Activated CD4-positive, alpha-beta T cell treated with anti-CD3 and anti-CD28 coated beads, Interleukin-2, amount 10 ng/mL, durations not matched to agents 24 days and 14 days (primary cell): ENCODE results near the gene QRFPR. TPM values are rescaled to one million over a fixed set of nuclear protein-coding genes. Genes with fewer than 3 reads are reported as not detected.
"Not testable (repeated sequence)": the region's sequence is repeated elsewhere in the genome, so short reads cannot be mapped to it uniquely, and the experiment has no call there.

Experiments
- DNase-seq: peaks from one replicate; pipeline ENCODE4 v3.0.0; 2022
- H3K27ac Mint-ChIP-seq: one replicate; pipeline ENCODE4 v1.8.0; 2022; ENCODE audit warnings: mild to moderate bottlenecking, mixed read lengths
- H3K27me3 Mint-ChIP-seq: one replicate; pipeline ENCODE4 v1.8.0; 2022; ENCODE audit warnings: mixed read lengths
- H3K36me3 Mint-ChIP-seq: one replicate; pipeline ENCODE4 v1.8.0; 2022; ENCODE audit warnings: low read depth, mild to moderate bottlenecking, mixed read lengths
- H3K4me1 Mint-ChIP-seq: one replicate; pipeline ENCODE4 v1.8.0; 2021; ENCODE audit warnings: mixed read lengths
- H3K4me3 Mint-ChIP-seq: one replicate; pipeline ENCODE4 v1.8.0; 2022; ENCODE audit warnings: mild to moderate bottlenecking, moderate library complexity, mixed read lengths
- H3K9me3 Mint-ChIP-seq: one replicate; pipeline ENCODE4 v1.8.0; 2021; ENCODE audit warnings: mixed read lengths
- intact Hi-C: fragments of 100-400 bp; cut with micrococcal nuclease; formaldehyde crosslinking; loops from one replicate; pipeline ENCODE4 v1.15.1; 2023
- total RNA-seq: library from RNA; stranded (reverse); gene quantifications from 2 replicates; pipeline ENCODE4 v1.2.3, GENCODE V29; 2022

Gene QRFPR
- not detected in 2 replicates for total RNA-seq

GRCh38 chr4:121380776-121381462 lies at the start of gene QRFPR:
Gene QRFPR (minus strand): TSS chr4:121381018. CDS start chr4:121380647, 371 bp downstream.
- no peak for DNase-seq
- H3K4me1 Mint-ChIP-seq = peaks cover 5% of the 10 kb centered on the region
- H3K36me3 Mint-ChIP-seq = no peaks in the 10 kb centered on the region
- H3K27ac Mint-ChIP-seq = no peak within 1 kb of the TSS
- H3K27me3 Mint-ChIP-seq = peaks cover 61% of the 10 kb centered on the region
- peak within 1 kb of the TSS; percentile 36 for H3K4me3 Mint-ChIP-seq
- intact Hi-C loops = no loop called here
- no peaks in the 10 kb centered on the region for H3K9me3 Mint-ChIP-seq

- peaks cover 6% of the 10 kb centered on the region for H3K9me3 Mint-ChIP-seq
- H3K27me3 Mint-ChIP-seq = peaks cover 2% of the 10 kb centered on the region
- DNase-seq = no peak
- H3K36me3 Mint-ChIP-seq = no peaks in the 10 kb centered on the region
- intact Hi-C loops = no loop called here
- H3K4me3 Mint-ChIP-seq = no peak overlapping the region
- no peak overlapping the region for H3K27ac Mint-ChIP-seq
- H3K4me1 Mint-ChIP-seq = no peaks in the 10 kb centered on the region
These were observed 47.9 kb upstream of the QRFPR start for GRCh38 chr4:121428721-121429120.

GRCh38 chr4:121421594-121421993 lies 40.8 kb upstream of the QRFPR start:
- Mint-ChIP-seq H3K27me3 (peaks cover 7% of the 10 kb centered on the region), H3K4me3 (no peak overlapping the region), H3K27ac (no peak overlapping the region), H3K9me3 (no peaks in the 10 kb centered on the region), H3K4me1 (no peaks in the 10 kb centered on the region), H3K36me3 (no peaks in the 10 kb centered on the region)
- DNase-seq = no peak
- intact Hi-C loops = no loop called here

- Mint-ChIP-seq H3K36me3 (no peaks in the 10 kb centered on the region), H3K27me3 (peaks cover 5% of the 10 kb centered on the region), H3K9me3 (no peaks in the 10 kb centered on the region), H3K4me3 (no peak overlapping the region), H3K4me1 (peaks cover 2% of the 10 kb centered on the region), H3K27ac (no peak overlapping the region)
- intact Hi-C loops = no loop called here
- no peak for DNase-seq
These were observed 30.4 kb upstream of the QRFPR start for GRCh38 chr4:121411151-121411744.

GRCh38 chr4:121408567-121408966 lies 27.7 kb upstream of the QRFPR start:
- H3K27ac Mint-ChIP-seq, DNase-seq, H3K4me1 Mint-ChIP-seq, H3K4me3 Mint-ChIP-seq, H3K27me3 Mint-ChIP-seq, intact Hi-C loops, H3K9me3 Mint-ChIP-seq, H3K36me3 Mint-ChIP-seq: not testable (repeated sequence)

- H3K36me3 Mint-ChIP-seq = no peaks in the 10 kb centered on the region
- H3K9me3 Mint-ChIP-seq = no peaks in the 10 kb centered on the region
- no peaks in the 10 kb centered on the region for H3K4me1 Mint-ChIP-seq
- peaks cover 3% of the 10 kb centered on the region for H3K27me3 Mint-ChIP-seq
- no peak for DNase-seq
- intact Hi-C loops = no loop called here
- H3K4me3 Mint-ChIP-seq = no peak overlapping the region
- no peak overlapping the region for H3K27ac Mint-ChIP-seq
These were observed 19.8 kb upstream of the QRFPR start for GRCh38 chr4:121400632-121401031.

GRCh38 chr4:121397941-121398601 lies 17.3 kb upstream of the QRFPR start:
- no peaks in the 10 kb centered on the region for H3K9me3 Mint-ChIP-seq
- no peak for DNase-seq

GRCh38 chr4:121397434-121397833 lies 16.6 kb upstream of the QRFPR start:
- Mint-ChIP-seq H3K27ac (no peak overlapping the region), H3K27me3 (peaks cover 4% of the 10 kb centered on the region), H3K9me3 (no peaks in the 10 kb centered on the region), H3K4me3 (no peak overlapping the region), H3K36me3 (no peaks in the 10 kb centered on the region), H3K4me1 (no peaks in the 10 kb centered on the region)
- no peak for DNase-seq
- intact Hi-C loops = no loop called here

More at GRCh38 chr4:121397941-121398601, 17.3 kb upstream of the QRFPR start:
- Mint-ChIP-seq H3K27ac (no peak overlapping the region), H3K4me3 (no peak overlapping the region), H3K36me3 (no peaks in the 10 kb centered on the region), H3K27me3 (peaks cover 2% of the 10 kb centered on the region), H3K4me1 (no peaks in the 10 kb centered on the region)
- intact Hi-C loops = no loop called here

GRCh38 chr4:121392426-121393086 lies 11.7 kb upstream of the QRFPR start:
- intact Hi-C loops = no loop called here
- no peaks in the 10 kb centered on the region for H3K4me1 Mint-ChIP-seq

GRCh38 chr4:121390335-121390734 lies 9.5 kb upstream of the QRFPR start:
- DNase-seq = peak; percentile 18
- H3K27ac Mint-ChIP-seq = no peak overlapping the region
- peaks cover 31% of the 10 kb centered on the region for H3K27me3 Mint-ChIP-seq
- H3K4me3 Mint-ChIP-seq = no peak overlapping the region
- intact Hi-C loops = no loop called here
- no peaks in the 10 kb centered on the region for H3K9me3 Mint-ChIP-seq
- H3K36me3 Mint-ChIP-seq = no peaks in the 10 kb centered on the region
- H3K4me1 Mint-ChIP-seq = no peaks in the 10 kb centered on the region

More at GRCh38 chr4:121392426-121393086, 11.7 kb upstream of the QRFPR start:
- Mint-ChIP-seq H3K36me3 (no peaks in the 10 kb centered on the region), H3K4me3 (no peak overlapping the region), H3K27me3 (peaks cover 17% of the 10 kb centered on the region), H3K27ac (no peak overlapping the region), H3K9me3 (no peaks in the 10 kb centered on the region)
- no peak for DNase-seq

- intact Hi-C loops = loop anchor here (10.0 kb wide), 1 partner anchor 276 kb away; no protein-coding TSS in a partner anchor
- H3K4me3 Mint-ChIP-seq = no peak overlapping the region
- H3K9me3 Mint-ChIP-seq = no peaks in the 10 kb centered on the region
- no peaks in the 10 kb centered on the region for H3K36me3 Mint-ChIP-seq
- peaks cover 58% of the 10 kb centered on the region for H3K27me3 Mint-ChIP-seq
- DNase-seq = no peak
- peaks cover 5% of the 10 kb centered on the region for H3K4me1 Mint-ChIP-seq
- no peak overlapping the region for H3K27ac Mint-ChIP-seq
These were observed 1.5 kb downstream of the QRFPR start for GRCh38 chr4:121379276-121379675.

GRCh38 chr4:121377076-121377475 lies 3.7 kb downstream of the QRFPR start:
- intact Hi-C loops = loop anchor here (10.0 kb wide), 1 partner anchor 278 kb away; no protein-coding TSS in a partner anchor
- H3K9me3 Mint-ChIP-seq = no peaks in the 10 kb centered on the region
- H3K27ac Mint-ChIP-seq = no peak overlapping the region
- H3K4me1 Mint-ChIP-seq = peaks cover 5% of the 10 kb centered on the region
- no peak for DNase-seq
- H3K27me3 Mint-ChIP-seq = peaks cover 49% of the 10 kb centered on the region
- no peak overlapping the region for H3K4me3 Mint-ChIP-seq
- no peaks in the 10 kb centered on the region for H3K36me3 Mint-ChIP-seq

- Mint-ChIP-seq H3K36me3 (no peaks in the 10 kb centered on the region), H3K27me3 (peaks cover 47% of the 10 kb centered on the region), H3K27ac (no peak overlapping the region), H3K4me1 (peaks cover 5% of the 10 kb centered on the region), H3K4me3 (no peak overlapping the region), H3K9me3 (no peaks in the 10 kb centered on the region)
- no peak for DNase-seq
- intact Hi-C loops = loop anchor here (10.0 kb wide), 1 partner anchor 278 kb away; no protein-coding TSS in a partner anchor
These were observed 4.3 kb downstream of the QRFPR start for GRCh38 chr4:121376556-121376955.

GRCh38 chr4:121376097-121376496 lies 4.7 kb downstream of the QRFPR start:
- H3K27me3 Mint-ChIP-seq = peaks cover 43% of the 10 kb centered on the region
- DNase-seq = no peak
- H3K9me3 Mint-ChIP-seq = no peaks in the 10 kb centered on the region
- H3K4me1 Mint-ChIP-seq = peaks cover 5% of the 10 kb centered on the region
- no peaks in the 10 kb centered on the region for H3K36me3 Mint-ChIP-seq
- intact Hi-C loops = loop anchor here (10.0 kb wide), 1 partner anchor 279 kb away; no protein-coding TSS in a partner anchor
- H3K27ac Mint-ChIP-seq = no peak overlapping the region
- H3K4me3 Mint-ChIP-seq = no peak overlapping the region
